GM12878 (cell line): ENCODE measurements around the gene GPBP1L1. TPM values are rescaled to one million over a fixed set of nuclear protein-coding genes. Genes with fewer than 3 reads are reported as not detected.

Experiments
- ATAC-seq: fragments of 200-7000 bp; cut with Tn5 transposase; 3 replicates; pipeline ENCODE4 v1.9.1; 2020; ENCODE audit warnings: mild to moderate bottlenecking, moderate library complexity
- BruUV-seq: library from RNA; stranded (reverse); fragments of 400-500 nt; replicated peaks from 2 replicates; lab custom pipeline; 2021; lab: Mats Ljungman, UMichigan
- CTCF ChIA-PET: fragments of 300-600 bp; sonication (Branson Sonifier 250); formaldehyde crosslinking; extraction: SDS; loops from one replicate; lab custom pipeline; 2021; ENCODE audit warnings: inconsistent platforms; lab: Yijun Ruan, JAX
- POLR2A ChIA-PET: fragments of 350-600 bp; formaldehyde crosslinking; extraction: SDS; loops from one replicate; lab custom pipeline; 2021; ENCODE audit warnings: inconsistent platforms; lab: Charles Lee
- RAD21 ChIA-PET: fragments of 300-600 bp; sonication (Branson Sonifier 250); formaldehyde crosslinking; loops from one replicate; lab custom pipeline; 2023; ENCODE audit warnings: antibody characterized with exemption; ENCODE audit not compliant: unreplicated experiment; lab: Charles Lee
- SMC1A ChIA-PET: fragments of 300-600 bp; sonication (Branson Sonifier 250); formaldehyde crosslinking; loops from one replicate; lab custom pipeline; 2023; ENCODE audit not compliant: unreplicated experiment, uncharacterized antibody; lab: Charles Lee
- DNase-seq: peaks from one replicate; pipeline ENCODE4 v3.0.0-alpha.2; 2011; ENCODE audit warnings: low read depth, low spot score
- FAIRE-seq: peaks from 3 replicates; lab custom pipeline; 2011; peaks lifted over from hg19 to GRCh38; lab: Jason Lieb, UNC
- H2AFZ ChIP-seq: 2 replicates; pipeline ENCODE4 v1.6.0; 2011; ENCODE audit warnings: low read depth, low read length, control low read depth; ENCODE audit not compliant: control insufficient read depth
- H3K27ac ChIP-seq: 2 replicates; pipeline ENCODE4 v1.5.1; 2011; ENCODE audit warnings: control low read depth; ENCODE audit not compliant: control insufficient read depth, insufficient read depth
- H3K27me3 ChIP-seq, 2 experiments: replicated peaks in 1 of 2; 2 replicates each; pipeline versions ENCODE4 v1.6.0 to v1.6.1; 2011; ENCODE audit warnings: low read length in 1 of 2; ENCODE audit not compliant: control insufficient read depth in 2 of 2, insufficient read depth in 2 of 2
- H3K36me3 ChIP-seq, 2 experiments: 2 replicates each; pipeline ENCODE4 v1.5.1; 2011; ENCODE audit warnings: low read length in 1 of 2; ENCODE audit not compliant: control insufficient read depth in 2 of 2, insufficient read depth in 2 of 2
- H3K4me1 ChIP-seq: 2 replicates; pipeline ENCODE4 v1.6.1; 2011; ENCODE audit warnings: mild to moderate bottlenecking, low read length, moderate library complexity, mixed read lengths; ENCODE audit not compliant: control insufficient read depth, insufficient read depth
- H3K4me2 ChIP-seq: 2 replicates; pipeline ENCODE4 v1.6.0; 2011; ENCODE audit warnings: control low read depth; ENCODE audit not compliant: control insufficient read depth, insufficient read depth
- H3K4me3 ChIP-seq: fragments of 200-600 bp; sonication (generic); 2 replicates; pipeline ENCODE4 v1.5.1; 2016
- H3K79me2 ChIP-seq: 2 replicates; pipeline ENCODE4 v1.6.0; 2011; ENCODE audit warnings: low read length; ENCODE audit not compliant: control insufficient read depth, insufficient read depth
- H3K9ac ChIP-seq: 2 replicates; pipeline ENCODE4 v1.8.0; 2011; ENCODE audit warnings: low read length, control low read depth, mixed read lengths; ENCODE audit not compliant: control insufficient read depth, insufficient read depth
- H3K9me3 ChIP-seq: replicated peaks from 3 replicates; pipeline ENCODE4 v1.5.1; 2011; ENCODE audit warnings: mild to moderate bottlenecking, low read length; ENCODE audit not compliant: control insufficient read depth, insufficient read depth
- H4K20me1 ChIP-seq: 2 replicates; pipeline ENCODE4 v1.6.0; 2011; ENCODE audit not compliant: control insufficient read depth, insufficient read depth
- ATF2 ChIP-seq: IDR thresholded peaks from 2 replicates; pipeline ENCODE4 v1.6.1; 2012; ENCODE audit warnings: low read length, inconsistent platforms
- BHLHE40 ChIP-seq, 2 experiments: fragments of 450-650 bp in 1 of 2; IDR thresholded peaks; 2 replicates each; pipeline ENCODE4 v1.6.1; 2011 to 2017; ENCODE audit warnings: low read depth in 2 of 2, borderline replicate concordance in 1 of 2, improper control_type of control experiment in 1 of 2, low read length in 1 of 2, mild to moderate bottlenecking in 1 of 2
- CEBPB ChIP-seq, 2 experiments: fragments of 150-350 bp in 1 of 2; IDR thresholded peaks; 2 replicates each; pipeline ENCODE4 v1.6.1; 2012 to 2014; ENCODE audit warnings: low read depth in 2 of 2, low read length in 2 of 2, borderline replicate concordance in 1 of 2, inconsistent platforms in 1 of 2
- DPF2 ChIP-seq: fragments of 450-650 bp; IDR thresholded peaks from 2 replicates; pipeline ENCODE4 v1.6.1; 2017; ENCODE audit warnings: mild to moderate bottlenecking
- ESRRA ChIP-seq: IDR thresholded peaks from 2 replicates; pipeline ENCODE4 v1.6.1; 2012; ENCODE audit warnings: mild to moderate bottlenecking, low read length, improper control_type of control experiment
- EZH2 ChIP-seq: IDR thresholded peaks from 2 replicates; pipeline ENCODE4 v1.6.1; 2012; ENCODE audit warnings: low read depth, mild to moderate bottlenecking, control low read depth, inconsistent platforms, low read length, borderline replicate concordance; ENCODE audit not compliant: control insufficient read depth
- IKZF2 ChIP-seq, 2 experiments: fragments of 450-650 bp; IDR thresholded peaks; 2 replicates each; pipeline ENCODE4 v1.6.1; 2017; ENCODE audit warnings: mild to moderate bottlenecking in 2 of 2, moderate library complexity in 2 of 2
- MEF2B ChIP-seq: fragments of 450-650 bp; IDR thresholded peaks from 2 replicates; pipeline ENCODE4 v1.6.1; 2018; ENCODE audit warnings: mild to moderate bottlenecking, moderate library complexity; ENCODE audit not compliant: partially characterized antibody, poor library complexity, severe bottlenecking
- MTA2 ChIP-seq: fragments of 450-650 bp; IDR thresholded peaks from 2 replicates; pipeline ENCODE4 v1.6.1; 2016; ENCODE audit warnings: low read depth, mild to moderate bottlenecking, moderate library complexity
- PAX8 ChIP-seq: fragments of 450-650 bp; IDR thresholded peaks from 2 replicates; pipeline ENCODE4 v1.6.1; 2017; ENCODE audit warnings: mild to moderate bottlenecking, moderate library complexity
- PML ChIP-seq: IDR thresholded peaks from 2 replicates; pipeline ENCODE4 v1.6.1; 2012; ENCODE audit warnings: low read length, inconsistent platforms
- POLR2AphosphoS5 ChIP-seq: IDR thresholded peaks from 2 replicates; pipeline ENCODE4 v1.6.1; 2011; ENCODE audit warnings: mild to moderate bottlenecking, low read length, inconsistent platforms
- RB1 ChIP-seq: fragments of 450-650 bp; formaldehyde crosslinking; IDR thresholded peaks from 2 replicates; pipeline ENCODE4 v1.6.1; 2017; ENCODE audit warnings: mild to moderate bottlenecking, borderline replicate concordance
- SMC3 ChIP-seq: IDR thresholded peaks from 2 replicates; pipeline ENCODE4 v1.6.1; 2011; ENCODE audit warnings: low read length, improper control_type of control experiment, borderline replicate concordance
- TBL1XR1 ChIP-seq: IDR thresholded peaks from 2 replicates; pipeline ENCODE4 v1.6.1; 2012; ENCODE audit warnings: low read depth, low read length, improper control_type of control experiment
- ZBED1 ChIP-seq: IDR thresholded peaks from 2 replicates; pipeline ENCODE4 v1.6.1; 2016; ENCODE audit warnings: borderline replicate concordance
- ZNF217 ChIP-seq: fragments of 450-650 bp; IDR thresholded peaks from 2 replicates; pipeline ENCODE4 v1.6.1; 2017; ENCODE audit warnings: antibody characterized with exemption, mild to moderate bottlenecking
- ZNF687 ChIP-seq: fragments of 450-650 bp; IDR thresholded peaks from 2 replicates; pipeline ENCODE4 v1.6.1; 2017; ENCODE audit warnings: mild to moderate bottlenecking, moderate library complexity
- ZZZ3 ChIP-seq: IDR thresholded peaks from 2 replicates; pipeline ENCODE4 v1.6.1; 2011; ENCODE audit warnings: low read depth; ENCODE audit not compliant: control insufficient read depth, insufficient read length
- whole genome bisulfite sequencing: methylation state at CpG from one replicate; pipeline ENCODE4 v1.1.6; 2016; ENCODE audit warnings: low lambda C conversion rate; ENCODE audit not compliant: insufficient replicate concordance, insufficient coverage; ENCODE audit errors: missing lambda C conversion rate; 5-methylcytosine and 5-hydroxymethylcytosine counted together
- in situ Hi-C: fragments of 300-500 bp; cut with MboI; formaldehyde crosslinking; loops from 9 replicates; pipeline ENCODE4 v1.14.3; 2018; ENCODE audit warnings: mixed read lengths
- intact Hi-C: fragments of 100-400 bp; cut with micrococcal nuclease; formaldehyde crosslinking; loops from one replicate; pipeline ENCODE4 v1.14.2; 2022; ENCODE audit not compliant: unreplicated experiment
- polyA plus RNA-seq, 11 experiments: library from polyadenylated mRNA; depleted of rRNA in 4 of 11; unstranded in 6 of 11; stranded (reverse) in 5 of 11; fragments of >200 nt; fragmentation: Nextera tagmentation in 4 of 11; fragmentation: Illumina TruSeq in 1 of 11; extraction: Ambion mirVana in 4 of 11; extraction: Trizol in 1 of 11; gene quantifications; 1 replicate in 1 of 11; 2 replicates in 10 of 11; pipeline versions ENCODE4 v1.2.1 to v1.2.3, GENCODE V29; 2011 to 2016; ENCODE audit warnings: inconsistent platforms in 2 of 11, missing spikeins in 2 of 11, low read depth in 1 of 11
- total RNA-seq, 4 experiments: library from RNA; depleted of rRNA in 3 of 4; stranded (reverse); fragments of >200 nt in 3 of 4; fragmentation: Illumina TruSeq in 1 of 4; extraction: Trizol in 1 of 4; gene quantifications; 2 replicates each; pipeline versions ENCODE4 v1.2.1 to v1.2.3, GENCODE V29; 2013 to 2021

GPBP1L1 gene
- total and polyA plus RNA-seq, 10 of the 15 experiments (the other 5 are each of a cell fraction or from before 2014, with no cell fraction given): 37.3 to 91.6 (median 81.2) TPM

- ChIA-PET POLR2A (interaction anchor here (0.6 to 1.9 kb wide), 3 partner anchors 12 to 256 kb away, joined by 3 to 8 read pairs (median 4); no protein-coding TSS in a partner anchor), RAD21 (no interaction called here), SMC1A (interaction anchor here (1.2 to 1.7 kb wide), 2 partner anchors 10 to 145 kb away, joined by 3 to 4 read pairs; no protein-coding TSS in a partner anchor)
- no peaks in the 10 kb centered on the region for H3K9me3 ChIP-seq
- BruUV-seq: TSS peak; percentile 2
- H3K27me3 ChIP-seq: no peaks in the 10 kb centered on the region
- H3K4me3 ChIP-seq: no peak overlapping the region
- H3K4me2 ChIP-seq: no peak overlapping the region
- H2AFZ ChIP-seq: no peak overlapping the region
- peaks cover 0 to 6% of the 10 kb centered on the region in 2 experiments; a peak in 3 of 4 replicates for H3K36me3 ChIP-seq
- TF ChIP-seq EZH2 (no peak), SMC3 (no peak), TBL1XR1 (no peak), CEBPB (IDR thresholded peaks at IDR 0.05; ENCODE audit: borderline replicate concordance in 1 of 2, low read depth in 2 of 2, low read length in 2 of 2) (no peak), PML (no peak), ZBED1 (no peak), MEF2B (no peak), ESRRA (no peak), DPF2 (no peak), ZZZ3 (no peak), ZNF217 (no peak), ZNF687 (no peak), POLR2AphosphoS5 (no peak), MTA2 (no peak), IKZF2 (IDR thresholded peaks at IDR 0.05) (no peak), ATF2 (no peak), PAX8 (no peak), BHLHE40 (IDR thresholded peaks at IDR 0.05; ENCODE audit: borderline replicate concordance in 1 of 2, low read depth in 2 of 2, low read length in 1 of 2) (no peak), RB1 (no peak)
- TF ChIP-seq, all 136 proteins: peak for 0
- peaks cover 81% of the 10 kb centered on the region for H3K79me2 ChIP-seq
- DNase-seq: no peak
- no peaks in the 10 kb centered on the region for H3K4me1 ChIP-seq
- WGBS: 78% methylated on average over 6 of the region's 6 CpGs
- FAIRE-seq: no peak
- intact Hi-C loops: no loop called here
- no peak overlapping the region for H3K27ac ChIP-seq
- H3K9ac ChIP-seq: no peak overlapping the region
- H4K20me1 ChIP-seq: peaks cover 3% of the 10 kb centered on the region
- CTCF ChIA-PET: no interaction called here
- ATAC-seq: no peak
- in situ Hi-C loops: no loop called here
These were observed 16.3 kb downstream of the GPBP1L1 start for GRCh38 chr1:45669859-45670655.
